Right forelimb (tissue), 1 donor: ENCODE data around the gene TNK2.

ENCODE experiments used
- DNase-seq: peaks from one replicate; pipeline ENCODE4 v3.0.0-alpha.2; 2018

Gene TNK2

GRCh38 chr3:195897853-195898415 lies 10.4 kb downstream of the TNK2 start:
- DNase-seq: peak; percentile 37

- DNase-seq: no peak
Observed at GRCh38 chr3:195897081-195897852, 11.1 kb downstream of the TNK2 start.

- peak; percentile 72 for DNase-seq
Observed at GRCh38 chr3:195896361-195897080, 11.8 kb downstream of the TNK2 start.

DNA sequence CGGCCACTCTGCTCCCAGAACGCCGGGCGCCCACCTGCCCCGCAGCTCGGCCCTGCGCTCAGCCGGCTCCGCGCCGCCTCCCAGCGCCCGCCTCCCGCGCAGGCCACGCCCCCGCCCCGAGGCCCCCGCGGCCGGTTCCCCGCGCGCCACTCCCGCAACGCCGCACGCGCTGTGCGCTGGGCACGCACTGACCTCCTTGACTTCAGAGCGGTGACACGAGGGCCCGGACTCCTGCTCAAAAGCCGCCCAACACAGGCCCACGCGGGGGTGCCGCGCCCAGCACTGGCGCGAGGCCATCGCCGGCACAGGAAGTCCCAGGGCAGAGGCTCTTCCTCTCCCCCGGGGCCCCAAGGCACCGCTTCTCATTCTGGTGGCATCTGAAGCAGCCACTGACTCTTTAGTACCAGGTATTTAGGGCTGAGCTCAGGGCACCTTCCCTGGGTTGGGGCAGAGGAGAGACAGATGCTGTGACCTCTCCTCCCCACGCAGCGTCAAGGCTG lies 12.4 kb downstream of the TNK2 start:
- peak; percentile 68 for DNase-seq

GRCh38 chr3:195895078-195895860 lies 13.1 kb downstream of the TNK2 start:
- peak; percentile 60 for DNase-seq

GRCh38 chr3:195893916-195894465 lies 14.4 kb downstream of the TNK2 start:
- no peak for DNase-seq

DNA sequence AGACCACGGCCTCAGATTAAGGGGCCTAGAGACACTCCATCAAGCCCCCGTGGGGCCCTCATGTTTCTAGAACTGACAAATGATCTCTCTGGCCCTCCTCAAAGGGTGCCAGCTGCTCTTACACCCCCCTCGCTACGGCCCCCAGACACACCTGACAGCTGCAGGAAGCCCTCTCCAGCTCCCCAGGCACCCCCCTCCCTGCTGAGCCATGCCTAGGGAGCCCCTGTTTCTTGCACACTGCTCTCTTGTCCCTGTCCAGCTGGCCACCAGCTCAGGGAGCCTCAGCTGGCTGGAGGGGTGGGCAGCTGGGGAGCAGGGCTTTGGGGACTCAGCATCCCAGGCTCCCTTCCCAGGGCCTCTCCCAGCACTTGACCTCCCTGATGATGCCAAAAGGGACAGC lies 14.8 kb downstream of the TNK2 start:
- no peak for DNase-seq

GRCh38 chr3:195893044-195893395 lies 15.3 kb downstream of the TNK2 start:
- DNase-seq: no peak

GRCh38 chr3:195892105-195893043 lies 16.0 kb downstream of the TNK2 start:
- peak; percentile 85 for DNase-seq

DNA sequence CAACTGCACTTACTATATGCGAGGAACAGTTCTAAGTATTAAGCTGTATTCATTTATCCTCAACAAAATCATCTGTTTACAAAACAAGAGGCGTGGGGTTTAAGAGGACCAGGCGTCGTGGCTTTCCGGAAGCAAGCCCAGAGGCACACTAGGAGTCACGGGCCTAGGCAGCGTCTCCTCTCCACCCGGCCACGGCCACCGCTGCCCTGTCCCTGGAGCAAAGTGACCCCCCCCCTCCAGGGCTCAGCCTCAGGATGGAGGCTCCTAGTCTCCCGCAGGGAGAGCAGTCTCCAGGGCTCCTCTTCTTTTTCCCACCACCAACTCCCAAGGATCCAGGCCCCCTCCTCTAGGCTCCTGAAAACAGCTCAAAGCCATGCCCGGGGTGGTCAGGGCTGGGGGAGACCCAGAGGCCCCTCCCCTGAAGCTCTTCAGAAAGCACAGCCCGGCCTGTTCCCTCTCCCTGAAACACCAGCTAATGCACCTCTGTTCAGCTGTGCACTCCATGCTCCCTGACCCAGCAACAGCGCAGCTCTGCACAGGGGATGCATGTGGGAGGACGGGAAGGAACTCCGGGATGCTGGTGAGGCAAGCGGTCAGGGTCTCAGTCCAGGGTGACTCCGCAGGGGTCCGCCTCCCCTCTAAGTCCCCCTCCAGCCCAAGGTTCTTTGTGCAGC lies 16.8 kb downstream of the TNK2 start:
- no peak for DNase-seq

- no peak for DNase-seq
Observed at GRCh38 chr3:195889870-195890295, 18.5 kb downstream of the TNK2 start.

DNA sequence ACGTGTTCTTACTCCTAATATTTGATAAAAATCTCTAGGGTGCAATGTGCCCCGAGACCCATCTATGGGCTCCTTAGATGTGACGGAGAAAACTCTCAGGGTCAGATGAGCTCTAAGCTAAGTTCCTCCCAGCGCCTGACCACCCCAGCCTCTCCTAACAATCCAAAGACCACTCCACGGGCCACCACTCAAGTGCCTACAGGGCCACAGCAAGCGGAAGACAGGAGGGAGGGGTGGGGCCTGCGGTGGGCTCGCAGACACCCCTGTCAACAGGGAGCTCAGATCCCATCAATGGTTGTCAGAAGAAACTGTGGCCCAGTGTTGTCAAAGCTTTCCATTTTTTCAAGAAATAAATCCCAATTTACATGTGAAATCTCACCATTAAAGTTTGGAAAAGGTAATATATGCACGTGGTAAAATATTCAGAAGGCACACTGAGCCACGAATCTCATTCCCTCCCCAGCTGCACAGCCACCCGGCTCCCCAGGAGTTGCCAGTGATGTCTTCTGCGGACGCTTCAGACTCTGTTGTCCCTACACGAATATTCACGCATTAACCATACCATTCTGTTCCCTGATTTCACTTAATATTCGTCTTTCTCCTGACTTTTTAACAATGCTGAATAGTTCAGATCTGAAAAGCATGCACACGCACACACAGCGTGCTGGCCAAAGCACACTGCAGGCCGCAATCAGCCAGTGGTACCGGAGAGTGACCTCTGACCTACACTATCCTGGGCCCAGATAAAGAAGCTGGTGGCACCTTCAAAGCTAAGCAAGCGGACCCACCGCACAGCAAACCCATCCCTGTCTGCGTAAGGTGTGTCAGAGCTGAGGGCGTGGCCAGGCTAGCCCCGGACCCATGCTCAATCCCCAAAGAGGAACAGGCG lies 19.1 kb downstream of the TNK2 start:
- no peak for DNase-seq

DNA sequence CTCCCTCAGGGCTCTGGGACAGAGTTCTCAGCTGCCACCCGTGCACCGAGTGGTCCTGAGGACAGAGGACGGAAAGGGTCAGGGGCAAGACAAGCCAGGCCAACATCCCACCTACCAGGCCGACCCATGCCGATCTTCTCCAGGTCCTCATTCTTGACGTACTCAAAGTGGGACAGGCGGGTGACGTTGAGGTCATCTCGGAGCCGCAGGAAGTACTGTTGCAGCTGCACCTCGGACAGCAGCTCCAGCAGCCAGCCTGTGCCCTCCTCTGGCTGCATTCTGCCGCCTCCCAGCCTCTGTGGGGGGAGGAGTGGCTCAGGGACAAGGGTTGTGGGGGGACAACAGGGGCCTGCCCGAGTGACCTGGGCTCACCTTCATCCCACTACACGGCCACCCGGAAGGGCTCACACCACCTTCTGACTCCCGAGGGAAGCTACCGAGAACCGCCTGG lies 20.0 kb downstream of the TNK2 start:
- no peak for DNase-seq

GRCh38 chr3:195887670-195888069 lies 20.7 kb downstream of the TNK2 start:
- no peak for DNase-seq

- DNase-seq: peak; percentile 70
Observed at GRCh38 chr3:195886181-195887141, 21.9 kb downstream of the TNK2 start.

DNA sequence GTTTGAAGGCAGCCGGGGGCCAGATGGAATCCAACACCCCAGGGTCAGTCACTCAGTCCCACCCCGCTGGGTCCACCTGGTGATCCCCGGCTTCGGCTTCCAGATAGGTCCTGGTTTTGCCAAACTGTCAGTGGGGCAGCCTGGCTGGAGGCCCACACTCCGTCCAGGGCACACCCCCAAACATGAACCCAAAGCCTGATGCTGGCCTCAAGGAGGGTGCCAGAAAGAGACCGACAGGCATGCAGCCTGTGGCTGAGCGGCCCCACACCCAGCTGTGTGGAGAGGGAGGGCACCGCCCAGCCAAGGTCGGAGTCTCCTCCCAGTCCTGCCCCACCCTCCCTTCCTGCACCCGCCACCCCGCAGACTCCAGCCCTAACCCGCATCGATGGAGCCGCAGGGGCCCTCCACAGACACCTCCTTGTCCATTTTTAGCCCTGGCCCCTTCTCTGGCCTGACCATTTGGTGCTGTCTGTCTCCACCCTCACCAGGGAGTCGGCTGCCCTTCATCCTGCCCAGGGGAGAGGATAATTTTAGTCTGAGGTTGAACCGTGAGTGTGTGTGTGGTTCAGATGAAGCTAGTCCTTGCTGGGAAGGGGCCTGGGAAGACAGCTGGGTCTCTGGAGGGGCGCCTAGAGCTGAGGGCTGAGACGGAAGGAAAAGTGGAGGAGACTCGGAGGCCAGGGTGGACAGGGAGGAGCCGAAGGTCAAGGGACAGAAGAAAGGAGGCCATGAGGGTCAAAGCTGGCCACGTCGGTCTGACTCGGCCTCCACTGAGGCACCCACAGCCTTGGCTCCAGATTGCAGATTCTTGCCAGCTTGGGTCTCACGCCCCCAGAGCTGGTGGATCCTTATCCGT lies 23.1 kb downstream of the TNK2 start:
- peak; percentile 71 for DNase-seq

GRCh38 chr3:195884691-195885035 lies 23.7 kb downstream of the TNK2 start:
- no peak for DNase-seq

DNA sequence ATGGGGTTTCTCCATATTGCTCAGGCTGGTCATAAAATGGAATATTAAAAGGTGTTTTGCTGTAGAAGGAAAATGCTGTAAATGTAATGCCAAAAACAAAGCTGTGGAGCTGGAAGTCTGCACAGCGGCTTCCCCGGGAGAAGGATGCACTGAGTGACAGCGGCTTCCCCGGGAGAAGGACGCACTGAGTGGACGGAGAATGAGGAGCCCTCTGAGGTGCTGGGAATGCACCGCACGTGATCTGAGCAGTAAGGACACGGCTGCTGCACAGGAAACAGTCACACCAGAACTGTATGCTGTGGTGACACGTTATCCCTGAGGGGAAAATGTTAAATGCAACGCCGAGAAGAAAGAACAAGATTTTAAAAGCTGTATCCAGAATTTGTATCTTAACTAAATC lies 24.6 kb downstream of the TNK2 start:
- no peak for DNase-seq
